Uterus (tissue), 2 donors: ENCODE measurements around the gene DYNC1H1.

ENCODE experiments used
- CTCF ChIP-seq, 4 experiments: fragments of 200-600 bp in 2 of 4; fragments of 450-650 bp in 2 of 4; sonication (generic) in 2 of 4; IDR thresholded peaks; one replicate each; pipeline ENCODE4 v1.5.1; 2016 to 2019; ENCODE audit warnings: antibody characterized with exemption in 4 of 4, mild to moderate bottlenecking in 2 of 4, moderate library complexity in 1 of 4
- POLR2A ChIP-seq, 2 donors: fragments of 450-650 bp; IDR thresholded peaks; one replicate each; pipeline ENCODE4 v1.6.1; 2016; ENCODE audit warnings: antibody characterized with exemption in 2 of 2, mild to moderate bottlenecking in 1 of 2, moderate library complexity in 1 of 2

DNA sequence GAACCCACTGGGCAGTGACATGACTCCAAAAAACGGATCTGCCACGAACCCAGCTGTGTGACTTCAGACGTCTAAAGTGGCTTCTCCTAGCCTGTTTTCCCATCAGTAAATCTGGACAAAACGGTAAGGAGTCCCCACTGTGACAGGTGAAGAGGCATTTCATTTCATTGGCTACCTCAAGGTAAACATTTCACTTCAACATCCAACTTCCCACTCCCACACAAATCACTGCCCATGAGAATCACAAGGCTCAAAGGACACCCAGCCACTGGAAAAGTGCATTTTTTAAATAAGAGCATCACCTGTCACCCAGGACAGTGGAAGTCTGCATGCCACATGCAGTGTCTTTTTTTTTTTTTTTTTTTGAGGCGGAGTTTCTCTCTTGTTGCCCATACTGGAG lies 94.6 kb downstream of the DYNC1H1 start:
- TF ChIP-seq CTCF (IDR thresholded peaks at IDR 0.05) (no peak), POLR2A (IDR thresholded peaks at IDR 0.05) (no peak)
